Progenitor cell of endocrine pancreas (in vitro differentiated cells): ENCODE data around the gene RNF168. TPM values are rescaled to one million over a fixed set of nuclear protein-coding genes. Genes with fewer than 3 reads are reported as not detected.
"Not testable (repeated sequence)": the region's sequence is repeated elsewhere in the genome, so short reads cannot be mapped to it uniquely, and the experiment has no call there.

ENCODE experiments used
- DNase-seq: peaks from one replicate; pipeline ENCODE4 v3.0.0; 2021; ENCODE audit warnings: low spot score; ENCODE audit not compliant: unreplicated experiment
- H3K27ac Mint-ChIP-seq: 2 replicates; pipeline ENCODE4 v1.8.0; 2021; ENCODE audit warnings: mild to moderate bottlenecking, moderate library complexity, mixed read lengths
- H3K27me3 Mint-ChIP-seq: 2 replicates; pipeline ENCODE4 v1.8.0; 2021; ENCODE audit warnings: mixed read lengths
- H3K36me3 Mint-ChIP-seq: 2 replicates; pipeline ENCODE4 v1.8.0; 2022; ENCODE audit warnings: mixed read lengths; ENCODE audit not compliant: insufficient read depth
- H3K4me1 Mint-ChIP-seq: 2 replicates; pipeline ENCODE4 v1.8.0; 2021; ENCODE audit warnings: low read depth, mixed read lengths
- H3K4me3 Mint-ChIP-seq: 2 replicates; pipeline ENCODE4 v1.8.0; 2021; ENCODE audit warnings: low read depth, mild to moderate bottlenecking, moderate library complexity, mixed read lengths
- H3K9me3 Mint-ChIP-seq: 2 replicates; pipeline ENCODE4 v1.8.0; 2021; ENCODE audit warnings: low read depth, mixed read lengths
- total RNA-seq: library from RNA; stranded (reverse); gene quantifications from 2 replicates; pipeline ENCODE4 v1.2.1, GENCODE V29; 2021
- TF ChIP-seq, protein P1 (sequence below): fragments of 200-600 bp; sonication (generic); IDR thresholded peaks from one replicate; pipeline ENCODE4 v1.5.0; 2021; ENCODE audit warnings: antibody characterized with exemption, mild to moderate bottlenecking; ENCODE audit not compliant: unreplicated experiment

The RNF168 gene
- total RNA-seq, 1 donor from 2014 or later = 26.4 TPM

DNA sequence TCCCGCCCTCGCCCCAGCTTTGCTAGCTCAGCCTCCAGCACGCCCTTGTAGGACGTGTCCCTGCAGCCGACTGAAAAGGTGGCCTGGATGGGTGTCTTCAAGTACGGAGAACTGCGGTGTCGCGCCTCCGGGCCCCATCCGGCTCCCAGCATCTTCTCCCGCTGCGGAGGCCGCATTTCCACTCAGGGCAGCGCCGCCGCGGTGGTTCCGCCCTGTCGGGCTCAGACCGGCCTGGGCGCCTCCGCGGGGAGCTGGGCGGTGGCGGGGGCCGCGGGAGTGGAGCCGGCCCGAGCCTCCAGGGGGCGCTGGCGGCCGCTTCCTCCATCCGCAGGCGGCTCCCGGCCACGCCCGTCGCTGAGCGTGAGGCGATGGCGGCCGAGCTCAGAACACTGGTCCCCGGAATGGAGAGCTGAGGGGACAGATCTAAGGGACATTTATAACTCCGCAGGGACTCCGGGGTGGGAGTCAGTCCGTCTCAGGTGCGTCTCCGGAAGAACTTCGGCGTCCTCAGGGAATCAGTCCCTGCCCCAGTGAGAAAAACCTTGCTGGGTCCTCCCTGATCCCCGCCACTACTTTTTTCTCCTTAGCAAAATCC lies 25.2 kb upstream of the RNF168 start:
- H3K36me3 Mint-ChIP-seq = peaks cover 3% of the 10 kb centered on the region
- TF ChIP-seq, protein P1, sequence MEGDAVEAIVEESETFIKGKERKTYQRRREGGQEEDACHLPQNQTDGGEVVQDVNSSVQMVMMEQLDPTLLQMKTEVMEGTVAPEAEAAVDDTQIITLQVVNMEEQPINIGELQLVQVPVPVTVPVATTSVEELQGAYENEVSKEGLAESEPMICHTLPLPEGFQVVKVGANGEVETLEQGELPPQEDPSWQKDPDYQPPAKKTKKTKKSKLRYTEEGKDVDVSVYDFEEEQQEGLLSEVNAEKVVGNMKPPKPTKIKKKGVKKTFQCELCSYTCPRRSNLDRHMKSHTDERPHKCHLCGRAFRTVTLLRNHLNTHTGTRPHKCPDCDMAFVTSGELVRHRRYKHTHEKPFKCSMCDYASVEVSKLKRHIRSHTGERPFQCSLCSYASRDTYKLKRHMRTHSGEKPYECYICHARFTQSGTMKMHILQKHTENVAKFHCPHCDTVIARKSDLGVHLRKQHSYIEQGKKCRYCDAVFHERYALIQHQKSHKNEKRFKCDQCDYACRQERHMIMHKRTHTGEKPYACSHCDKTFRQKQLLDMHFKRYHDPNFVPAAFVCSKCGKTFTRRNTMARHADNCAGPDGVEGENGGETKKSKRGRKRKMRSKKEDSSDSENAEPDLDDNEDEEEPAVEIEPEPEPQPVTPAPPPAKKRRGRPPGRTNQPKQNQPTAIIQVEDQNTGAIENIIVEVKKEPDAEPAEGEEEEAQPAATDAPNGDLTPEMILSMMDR = peak; percentile 81
- peaks cover 18% of the 10 kb centered on the region for H3K9me3 Mint-ChIP-seq
- no peaks in the 10 kb centered on the region for H3K4me1 Mint-ChIP-seq
- no peak overlapping the region for H3K27ac Mint-ChIP-seq
- H3K4me3 Mint-ChIP-seq = peak overlapping the region; percentile 58
- peak; percentile 68 for DNase-seq
- H3K27me3 Mint-ChIP-seq = peaks cover 13% of the 10 kb centered on the region

DNA sequence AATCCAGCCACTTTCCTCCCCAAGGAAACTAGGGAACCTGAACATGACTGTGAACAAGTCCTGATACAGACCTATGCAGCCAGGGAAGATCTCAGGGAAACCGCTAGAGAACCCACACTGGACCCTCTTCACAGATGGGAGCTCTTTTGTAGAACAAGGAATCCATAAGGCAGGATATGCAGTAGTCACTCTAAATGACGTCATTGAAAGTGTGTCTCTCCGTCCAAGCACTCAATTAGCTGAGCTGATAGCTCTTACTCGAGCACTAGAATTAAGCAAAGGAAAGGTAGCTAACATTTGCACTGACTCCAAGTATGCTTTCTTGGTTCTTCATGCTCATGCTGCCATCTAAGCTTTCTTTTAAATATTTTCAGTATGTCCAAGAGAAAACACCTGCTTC lies 21.6 kb upstream of the RNF168 start:
- peaks cover 22% of the 10 kb centered on the region for H3K9me3 Mint-ChIP-seq

DNA sequence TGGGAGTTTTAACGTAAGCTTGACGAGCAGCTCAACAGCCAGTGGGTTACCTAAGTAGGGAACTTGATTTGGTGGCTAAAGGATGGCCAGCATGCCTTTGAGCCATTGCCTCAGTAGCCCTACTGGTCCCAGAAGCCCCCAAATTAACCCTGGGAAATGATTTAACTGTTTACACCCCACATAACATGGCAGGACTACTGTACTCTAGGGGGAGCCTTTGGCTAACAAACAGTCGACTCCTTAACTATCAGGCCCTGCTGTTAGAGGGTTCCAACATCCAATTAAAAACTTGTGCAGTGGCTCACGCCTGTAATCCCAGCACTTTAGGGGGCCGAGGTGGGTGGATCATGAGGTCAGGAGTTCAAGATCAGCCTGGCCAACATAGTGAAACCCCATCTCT lies 21.0 kb upstream of the RNF168 start:
- Mint-ChIP-seq H3K9me3 (peaks cover 28% of the 10 kb centered on the region), H3K4me3 (no peak overlapping the region), H3K4me1 (no peaks in the 10 kb centered on the region), H3K36me3 (peaks cover 3% of the 10 kb centered on the region), H3K27ac (no peak overlapping the region), H3K27me3 (peaks cover 7% of the 10 kb centered on the region)
- no peak for DNase-seq
- TF ChIP-seq, protein P1 = no peak

More for the DNA sequence above, 21.6 kb upstream of the RNF168 start:
- Mint-ChIP-seq H3K4me3 (no peak overlapping the region), H3K27me3 (peaks cover 7% of the 10 kb centered on the region), H3K36me3 (peaks cover 3% of the 10 kb centered on the region), H3K4me1 (no peaks in the 10 kb centered on the region), H3K27ac (no peak overlapping the region)
- TF ChIP-seq, protein P1 = no peak
- DNase-seq = no peak

DNA sequence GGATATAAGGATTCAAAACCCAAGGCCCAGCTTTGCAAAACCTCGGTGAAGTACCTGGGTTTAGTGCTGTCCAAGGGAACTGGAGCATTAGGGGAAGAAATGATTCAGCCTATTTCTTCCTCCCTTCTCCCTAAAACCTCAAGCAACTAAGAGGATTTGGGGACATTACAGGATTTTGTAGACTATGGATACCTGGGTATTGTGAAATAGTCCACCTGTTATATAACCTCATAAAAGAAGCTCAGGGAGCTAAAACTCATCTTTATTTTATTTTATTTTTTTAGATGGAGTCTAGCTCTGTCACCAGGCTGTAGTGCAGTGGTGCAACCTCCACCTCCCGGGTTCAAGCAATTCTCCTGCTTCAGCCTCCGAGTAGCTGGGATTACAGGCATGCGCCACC lies 20.3 kb upstream of the RNF168 start:
- H3K9me3 Mint-ChIP-seq = peaks cover 34% of the 10 kb centered on the region
- H3K27me3 Mint-ChIP-seq = peaks cover 7% of the 10 kb centered on the region
- peaks cover 3% of the 10 kb centered on the region for H3K36me3 Mint-ChIP-seq
- H3K4me1 Mint-ChIP-seq = no peaks in the 10 kb centered on the region
- no peak for DNase-seq
- no peak overlapping the region for H3K4me3 Mint-ChIP-seq
- TF ChIP-seq, protein P1 = no peak
- H3K27ac Mint-ChIP-seq = no peak overlapping the region

DNA sequence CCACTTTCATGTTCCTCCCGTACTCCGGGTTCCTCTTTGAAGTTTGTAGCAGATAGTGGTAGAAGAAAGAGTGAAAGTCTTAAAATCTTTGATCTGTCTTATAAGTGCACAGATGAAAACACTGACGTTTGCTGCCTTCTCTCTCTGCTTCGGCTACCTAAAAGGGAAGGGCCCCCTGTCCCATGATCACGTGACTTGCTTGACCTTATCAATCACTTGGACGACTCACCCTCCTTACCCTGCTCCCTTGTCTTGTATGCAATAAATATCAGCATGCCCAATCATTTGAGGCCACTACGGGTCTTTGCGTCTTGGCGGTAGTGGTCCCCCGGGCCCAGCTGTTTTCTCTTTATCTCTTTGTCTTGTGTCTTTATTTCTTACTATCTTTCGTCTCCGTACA lies 17.7 kb upstream of the RNF168 start:
- H3K4me1 Mint-ChIP-seq, H3K4me3 Mint-ChIP-seq, H3K27me3 Mint-ChIP-seq, H3K36me3 Mint-ChIP-seq, H3K27ac Mint-ChIP-seq, DNase-seq: not testable (repeated sequence)
- peaks cover 38% of the 10 kb centered on the region for H3K9me3 Mint-ChIP-seq

- Mint-ChIP-seq H3K27ac (no peak overlapping the region), H3K4me1 (no peaks in the 10 kb centered on the region), H3K9me3 (peaks cover 41% of the 10 kb centered on the region), H3K4me3 (no peak overlapping the region), H3K27me3 (no peaks in the 10 kb centered on the region), H3K36me3 (peaks cover 3% of the 10 kb centered on the region)
- DNase-seq = no peak
- TF ChIP-seq, protein P1 = no peak
Measured at GRCh38 chr3:196519718-196520082, 16.1 kb upstream of the RNF168 start.
